ENCODE data around the gene IPO4.

The IPO4 gene

DNA sequence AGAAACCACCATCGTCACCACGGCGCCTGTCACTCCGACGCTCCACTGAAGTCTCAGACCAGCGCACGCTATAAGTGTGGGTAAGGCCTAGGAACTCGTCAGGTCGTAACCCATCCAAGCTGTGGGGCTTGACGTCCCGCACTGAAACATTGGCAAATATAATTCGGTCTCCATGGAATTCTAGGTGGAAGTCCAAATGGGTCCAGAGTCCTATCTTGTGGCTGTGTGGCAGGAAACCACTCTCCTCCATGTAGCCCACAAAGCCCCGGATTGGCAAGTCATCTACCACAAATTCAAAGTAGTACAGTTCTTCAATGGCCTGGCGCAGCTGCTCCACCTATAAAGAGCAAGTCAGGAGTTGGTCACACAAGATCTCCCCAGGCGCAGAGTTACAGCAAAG is 4.3 kb upstream of the IPO4 start:
- DNase-seq, result no peak

DNA sequence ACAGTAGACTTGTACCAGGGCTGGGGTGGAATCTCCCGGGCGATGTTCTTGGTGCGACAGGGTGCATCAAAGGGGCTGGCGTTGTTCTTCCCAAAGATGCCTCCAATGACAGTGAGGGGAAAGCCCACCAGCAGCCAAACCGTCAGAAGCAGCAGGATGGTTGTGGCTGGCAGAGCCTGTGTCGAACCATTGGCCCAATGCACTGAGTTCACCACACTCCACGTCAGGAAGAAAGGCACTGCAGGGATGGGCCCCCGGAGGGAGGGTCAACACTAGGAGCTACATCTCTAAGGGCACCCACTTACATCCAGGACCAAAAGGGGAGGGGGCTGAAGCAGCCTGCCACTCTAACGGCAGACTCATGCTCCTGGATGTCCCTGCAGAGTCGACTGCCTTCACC is 1.8 kb upstream of the IPO4 start:
- DNase-seq, result no peak

DNA sequence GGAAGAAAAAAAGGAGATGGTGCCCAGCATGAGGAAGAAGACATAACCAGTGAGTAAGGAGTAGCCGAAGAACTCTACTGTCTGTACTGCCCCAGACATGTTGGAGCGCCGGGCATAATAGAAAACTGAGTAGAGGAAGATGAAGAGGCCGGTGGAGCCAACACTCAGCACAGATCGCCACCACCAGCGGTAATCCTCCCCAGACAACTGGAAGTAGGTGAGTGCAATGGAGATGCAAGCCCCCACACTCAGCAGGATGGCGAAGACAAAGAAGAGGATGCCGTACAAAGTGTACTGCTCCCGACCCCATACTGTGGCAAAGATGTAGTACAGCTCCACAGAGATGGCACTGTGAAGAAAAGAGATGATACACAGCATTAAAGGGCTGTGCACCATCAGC is 844 bp upstream of the IPO4 start:
- no peak for DNase-seq

DNA sequence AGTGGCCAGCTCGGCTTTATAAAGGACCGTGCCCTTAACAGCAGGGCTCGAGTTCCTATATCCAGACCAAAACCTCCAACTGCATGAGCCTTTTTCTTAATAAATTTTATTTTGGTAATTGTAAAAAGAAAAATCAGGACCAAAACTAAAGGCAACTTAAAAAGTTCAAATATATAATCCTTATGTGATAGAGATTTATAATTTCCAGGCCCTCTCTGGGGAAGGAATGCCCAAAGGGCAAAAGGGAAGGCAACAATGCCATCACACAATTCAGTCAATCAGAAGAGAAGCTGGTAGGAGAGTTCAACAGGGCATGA is 401 bp upstream of the IPO4 start:
- DNase-seq, result no peak

DNA sequence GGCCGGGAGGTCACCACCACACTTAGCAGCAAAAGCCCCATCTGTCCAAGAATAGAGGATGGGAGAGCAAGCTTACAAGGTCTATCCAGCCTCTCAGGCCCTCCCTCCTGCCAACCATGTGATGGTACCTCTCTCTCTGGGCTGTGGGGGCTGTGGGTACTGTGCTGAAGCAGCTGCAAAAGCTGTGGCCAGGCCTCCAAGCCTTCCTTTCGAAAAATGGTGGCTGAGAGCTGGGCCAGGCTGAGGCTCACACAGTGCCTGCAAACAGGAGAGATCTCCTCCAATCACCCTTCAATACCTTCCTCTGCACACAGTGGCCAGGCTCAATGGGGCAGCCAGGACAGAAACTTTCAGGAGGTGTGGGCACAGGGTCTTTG is 1.1 kb downstream of the IPO4 start:
- no peak for DNase-seq

DNA sequence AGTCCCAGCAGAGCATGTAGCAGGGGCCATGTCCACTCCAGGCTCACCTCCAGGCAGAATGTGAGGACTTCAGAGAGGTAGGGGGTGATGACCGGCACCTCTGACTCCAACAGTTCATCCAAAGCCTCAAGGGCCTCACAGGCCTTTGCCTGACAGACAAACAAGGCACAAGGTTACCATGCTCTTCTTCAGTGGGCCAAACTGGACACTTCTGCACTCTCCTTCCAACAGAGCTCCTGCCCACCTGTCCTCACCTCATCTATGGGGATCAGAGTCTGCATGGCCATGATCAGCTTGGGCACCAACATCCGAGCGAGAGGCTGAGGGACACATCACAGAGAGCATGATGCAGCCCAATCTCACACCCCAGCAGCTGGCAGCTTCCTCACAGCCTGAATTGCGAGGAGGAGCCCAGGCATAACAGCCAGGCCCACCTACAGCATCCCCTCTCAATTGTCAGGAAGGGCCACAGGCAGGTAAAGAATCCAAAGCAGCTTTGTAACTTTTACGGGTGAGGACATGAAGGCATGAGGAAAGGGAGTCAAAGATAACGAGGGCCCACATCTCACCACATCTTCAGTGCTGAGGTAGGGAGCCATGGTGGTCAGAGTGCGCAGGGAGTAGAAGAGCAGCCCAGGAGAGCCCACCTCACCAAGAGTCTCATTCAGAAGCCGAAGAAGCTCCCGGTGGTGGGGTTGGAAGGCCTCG is 1.6 kb downstream of the IPO4 start:
- no peak for DNase-seq

DNA sequence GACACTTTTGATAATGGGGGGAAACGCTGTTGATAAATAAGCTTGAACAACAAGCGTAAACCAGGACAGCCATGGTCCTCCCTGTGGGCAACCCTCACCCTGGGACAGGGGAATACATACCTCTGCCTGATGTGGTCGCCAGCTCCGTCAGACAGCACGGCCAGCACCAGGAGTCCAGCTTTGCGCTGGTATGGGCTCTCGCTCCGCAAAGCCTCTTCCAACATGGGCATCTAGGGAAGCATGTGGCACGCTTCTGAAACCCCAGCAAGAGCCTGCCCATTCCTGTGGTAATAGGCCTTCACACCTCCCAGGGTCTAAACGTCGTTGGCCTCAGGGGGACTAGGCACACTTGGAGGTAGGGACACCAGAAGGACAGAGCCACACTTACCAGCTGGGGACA is 2.9 kb downstream of the IPO4 start:
- DNase-seq, result no peak

DNA sequence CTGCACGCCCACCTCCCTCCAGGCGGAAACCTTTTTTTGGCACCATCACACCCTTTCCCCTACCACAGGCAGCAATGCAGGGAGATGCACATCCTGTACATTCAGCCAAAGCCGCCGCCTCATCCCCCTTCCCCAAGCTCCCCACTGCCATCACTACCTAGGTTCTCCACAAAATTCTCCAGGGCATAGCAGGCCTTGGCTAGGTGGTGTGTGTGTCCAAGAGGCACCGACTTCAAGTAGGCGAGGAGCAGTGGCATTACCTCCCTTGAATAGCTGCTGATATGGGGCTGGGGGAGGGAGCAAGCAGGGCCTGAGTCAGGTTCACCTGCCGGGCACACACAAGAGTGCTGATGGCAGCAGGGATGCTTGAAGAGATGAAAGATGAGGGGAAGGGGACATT is 3.6 kb downstream of the IPO4 start:
- DNase-seq, result no peak

DNA sequence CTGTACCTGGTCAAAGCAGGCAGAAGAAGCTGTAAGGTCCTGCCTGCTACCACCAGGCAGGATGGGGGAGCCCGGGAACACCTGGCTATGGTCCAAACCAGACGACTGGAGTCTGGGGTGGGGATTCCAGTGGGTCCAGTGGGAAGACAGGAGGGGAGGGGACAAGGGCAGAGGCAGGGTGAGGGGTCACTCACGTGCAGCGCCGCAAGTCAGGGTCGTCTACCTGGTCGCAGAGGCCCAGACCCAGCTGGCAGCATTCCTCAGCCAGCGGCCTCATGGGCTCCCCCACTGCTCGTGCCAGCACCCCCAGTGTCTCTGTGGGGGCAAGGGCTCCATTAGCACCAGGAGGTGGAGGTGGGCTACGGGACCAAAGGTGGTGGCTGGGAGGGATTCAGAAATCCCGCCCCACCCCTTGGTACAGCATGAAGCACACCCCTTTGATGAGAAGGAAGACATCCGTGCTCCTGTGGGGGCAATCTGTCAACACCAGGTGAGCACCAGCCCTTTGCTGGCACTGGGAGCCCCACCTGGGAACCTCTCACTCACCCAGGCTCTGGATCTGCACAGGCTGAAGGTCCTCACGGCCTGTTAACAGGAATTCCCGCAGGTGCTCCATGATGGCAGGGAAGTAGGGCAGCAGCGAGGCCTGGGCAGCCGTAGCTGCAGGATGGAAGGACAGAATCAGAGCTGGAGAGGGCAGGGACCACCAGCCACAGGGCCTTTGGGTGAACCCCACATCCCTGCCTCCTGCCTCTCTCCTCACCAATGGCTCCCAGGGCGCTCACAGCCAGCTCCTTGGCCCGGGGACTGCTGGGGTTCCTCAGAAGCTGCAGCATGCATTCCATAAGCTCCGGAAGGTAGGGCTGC is 4.3 kb downstream of the IPO4 start:
- DNase-seq, result no peak

DNA sequence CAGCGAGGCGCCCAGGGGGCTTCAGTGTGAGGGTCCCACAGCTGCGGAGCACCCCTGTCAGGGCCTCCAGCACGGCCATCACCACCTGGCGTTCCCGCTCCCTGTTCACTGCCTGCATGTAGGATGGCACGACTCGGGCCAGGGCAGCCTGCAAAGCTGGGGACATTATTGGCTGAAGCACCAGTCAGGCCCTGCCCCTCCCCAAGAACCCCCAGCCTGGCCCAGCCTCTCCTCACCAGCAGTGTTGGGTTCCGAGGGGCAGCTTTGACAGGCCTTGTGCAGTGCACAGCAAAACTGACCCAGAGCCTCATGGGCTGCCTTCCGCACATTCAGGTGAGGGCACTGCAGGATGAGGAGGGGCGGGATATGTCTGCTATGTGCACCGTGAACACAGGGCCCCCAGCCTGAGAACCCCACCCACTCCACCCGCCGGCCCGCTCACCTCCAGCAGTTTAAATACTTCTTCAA is 5.6 kb downstream of the IPO4 start:
- no peak for DNase-seq

DNA sequence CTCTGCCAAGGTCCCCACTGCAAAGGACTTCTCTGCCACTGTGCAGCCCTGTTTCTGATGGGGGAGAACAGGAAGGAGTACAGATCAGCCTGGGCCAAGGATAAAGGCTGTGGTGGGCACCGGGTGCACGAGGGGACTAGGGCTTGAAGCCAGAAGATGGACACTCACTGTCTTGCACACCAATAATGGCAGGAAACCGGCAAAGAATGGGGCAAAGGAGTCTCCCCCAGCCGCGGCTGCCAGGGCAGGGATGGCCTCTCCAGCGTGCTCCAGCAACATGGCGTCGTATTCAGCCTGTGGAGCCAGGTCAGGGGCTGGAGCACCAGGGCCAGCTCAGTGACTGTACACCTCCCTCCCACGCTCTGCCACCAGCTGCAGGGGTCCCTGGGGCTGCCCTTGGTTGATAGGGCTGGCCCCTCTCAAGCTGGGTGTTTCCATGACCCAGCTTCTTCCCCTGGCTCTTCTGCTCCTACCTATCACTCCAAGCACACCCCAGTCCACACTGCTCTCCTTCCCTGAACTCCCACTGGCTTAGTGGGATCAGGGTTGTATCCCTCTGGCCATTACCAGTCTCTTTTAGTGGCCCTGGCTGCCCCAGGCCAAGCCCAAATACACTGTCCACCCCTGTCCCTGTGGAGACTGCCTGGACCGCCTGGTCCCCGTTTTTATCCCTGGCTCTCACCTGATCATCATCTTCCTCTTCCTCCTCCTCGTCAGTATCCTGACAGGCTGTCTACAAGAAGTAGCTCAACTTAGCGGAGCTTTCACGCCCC is 6.3 kb downstream of the IPO4 start:
- no peak for DNase-seq

DNA sequence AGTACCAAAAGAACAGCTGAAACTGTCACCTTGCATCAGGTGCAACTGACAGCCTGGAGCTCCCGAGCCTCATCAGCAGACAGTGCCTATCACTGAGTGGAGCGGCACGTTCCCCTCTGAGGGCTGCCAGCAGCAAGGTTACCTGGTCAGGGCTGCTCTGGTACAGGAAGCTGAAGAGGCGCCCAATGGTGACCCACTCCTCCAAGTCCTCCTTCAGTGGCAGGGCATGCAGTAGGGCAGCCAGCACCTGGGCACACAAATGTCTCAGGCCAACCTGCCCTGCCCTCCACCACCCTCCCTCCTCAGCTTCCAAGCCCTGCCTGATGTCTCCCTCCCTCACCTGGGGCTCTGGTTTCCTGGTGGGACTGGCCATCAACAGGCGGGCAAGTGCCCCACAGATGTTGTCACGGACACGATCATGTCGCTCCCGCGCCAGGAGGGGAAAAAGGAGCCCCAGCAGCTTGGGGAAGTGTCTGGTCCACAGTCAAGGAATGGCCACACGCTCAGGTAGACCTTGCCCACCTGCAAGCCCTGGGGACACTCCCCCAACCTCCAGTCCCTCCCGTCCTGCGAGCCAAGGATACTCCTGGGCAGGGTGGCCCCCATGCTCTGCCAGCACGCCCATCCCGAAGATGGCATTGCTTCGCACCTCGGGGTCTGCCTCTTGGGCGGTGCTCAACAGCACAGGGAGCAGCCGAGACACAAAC is 7.1 kb downstream of the IPO4 start:
- DNase-seq, result no peak

DNA sequence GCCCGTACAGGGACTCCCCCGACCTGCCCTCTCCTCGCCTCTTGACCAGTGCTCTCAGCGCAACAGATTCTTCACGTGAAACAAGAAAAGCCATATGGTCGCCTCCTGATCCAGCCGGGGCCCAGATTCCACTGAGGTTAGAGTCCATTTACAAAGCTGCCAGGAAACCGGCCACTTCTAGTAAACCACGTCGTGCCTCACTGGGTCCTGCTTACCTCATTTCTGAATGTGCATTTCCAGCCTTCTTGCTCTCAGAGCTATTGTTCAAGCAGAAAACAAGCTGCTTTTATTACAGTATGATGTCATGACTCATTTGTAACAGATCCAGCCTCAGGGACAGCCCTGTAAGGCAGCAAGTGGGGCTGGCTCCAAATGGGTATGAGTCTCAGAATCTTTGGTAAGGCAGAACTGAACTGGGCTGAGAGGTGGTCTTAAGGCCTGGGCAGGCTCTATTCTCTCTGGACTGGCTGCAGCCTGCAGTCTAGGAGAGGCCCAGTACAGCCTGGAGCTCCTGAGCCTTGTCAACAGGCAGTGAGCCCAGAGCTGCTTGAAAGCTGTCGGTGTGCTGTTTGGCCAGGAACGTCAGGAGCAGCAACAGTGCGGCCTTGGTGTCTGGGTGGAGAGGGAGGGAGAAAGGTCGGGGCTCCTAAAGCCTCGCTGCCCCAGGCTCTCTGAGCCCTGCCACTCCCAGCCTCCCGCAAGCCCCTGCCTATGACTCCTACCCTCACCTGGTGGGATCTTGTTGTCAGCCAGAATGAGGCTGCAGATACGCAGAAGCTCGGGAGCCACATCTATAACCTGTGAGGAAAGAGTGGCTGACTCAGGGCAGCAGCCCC is 8.4 kb downstream of the IPO4 start:
- no peak for DNase-seq

DNA sequence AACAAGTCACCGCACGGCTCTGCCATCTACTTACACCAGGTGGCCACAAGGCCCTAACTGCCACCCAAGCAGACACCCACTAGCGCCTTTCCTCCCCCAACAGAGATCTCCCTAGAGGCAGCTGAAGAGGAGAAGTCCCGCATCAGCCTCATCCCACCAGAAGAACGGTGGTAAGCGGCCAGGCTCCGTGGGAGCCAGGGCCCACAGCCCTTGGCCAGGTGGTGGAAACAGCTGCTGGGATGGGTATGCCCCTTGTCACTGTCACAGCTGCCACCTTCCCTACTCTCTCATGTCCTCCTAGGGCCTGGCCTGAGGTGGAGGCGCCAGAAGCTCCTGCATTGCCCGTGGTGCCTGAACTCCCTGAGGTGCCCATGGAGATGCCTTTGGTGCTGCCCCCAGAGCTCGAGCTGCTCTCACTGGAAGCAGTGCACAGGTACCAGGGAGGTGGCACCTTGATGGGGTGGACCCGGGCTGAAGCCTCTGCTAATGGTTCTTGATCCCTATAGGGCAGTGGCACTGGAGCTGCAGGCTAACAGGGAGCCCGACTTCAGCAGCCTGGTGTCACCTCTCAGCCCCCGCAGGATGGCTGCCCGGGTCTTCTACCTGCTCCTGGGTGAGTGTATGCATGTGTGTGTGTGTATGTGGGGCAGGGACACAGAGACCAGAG is 9.2 kb downstream of the IPO4 start:
- no peak for DNase-seq

DNA sequence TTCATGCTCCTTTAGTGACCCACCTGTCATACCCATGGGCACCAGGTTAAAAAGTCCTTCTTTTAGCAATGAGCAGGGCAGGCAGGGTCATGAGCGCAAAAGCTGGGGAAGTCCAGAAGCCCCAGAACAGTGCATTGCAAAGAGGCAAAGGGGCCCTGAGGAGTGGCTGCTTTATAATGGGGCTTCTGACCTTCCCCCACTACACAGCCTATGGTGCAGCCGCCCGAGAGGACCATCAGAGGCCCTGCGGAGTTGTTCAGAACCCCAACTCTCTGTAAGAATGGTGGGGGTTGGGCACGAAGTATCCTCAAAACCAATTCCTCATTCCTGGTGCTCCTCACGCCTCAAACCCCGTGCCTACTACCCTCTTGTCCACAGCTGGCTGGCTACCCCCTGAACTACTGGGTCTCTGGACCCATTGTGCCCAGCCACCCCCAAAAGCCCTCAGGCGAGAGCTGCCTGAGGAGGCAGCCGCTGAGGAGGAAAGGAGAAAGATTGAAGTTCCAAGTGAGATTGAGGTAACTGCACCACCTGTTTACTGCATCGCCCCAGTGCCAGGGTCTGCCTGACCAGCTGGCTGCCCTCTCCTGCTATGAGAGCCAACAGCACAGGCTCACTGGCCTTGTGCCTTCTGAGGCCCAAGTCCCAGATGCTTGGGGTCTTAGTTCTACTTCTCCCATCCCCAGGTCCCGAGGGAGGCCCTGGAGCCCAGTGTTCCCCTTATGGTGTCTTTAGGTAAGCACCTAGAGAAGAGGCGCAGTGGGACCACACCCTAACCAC is 10.0 kb downstream of the IPO4 start:
- DNase-seq, result no peak

DNA sequence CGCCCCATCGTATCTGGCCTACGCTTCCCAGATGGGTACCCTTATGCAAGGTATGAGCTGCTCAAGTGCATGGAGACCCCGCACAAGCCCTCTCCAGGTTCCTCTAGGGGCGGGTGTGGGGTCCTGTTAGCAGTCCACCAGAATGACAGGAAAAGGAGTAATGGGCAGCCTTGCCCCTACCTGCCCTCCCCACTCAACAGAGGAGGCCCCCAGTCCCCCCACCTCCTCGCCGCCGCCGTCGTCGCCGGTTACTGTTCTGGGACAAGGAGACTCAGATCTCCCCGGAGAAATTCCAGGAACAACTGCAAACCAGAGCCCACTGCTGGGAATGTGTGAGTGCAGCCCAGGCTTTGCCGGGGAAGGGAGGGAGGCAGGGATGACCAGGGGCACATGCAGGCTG is 10.7 kb downstream of the IPO4 start:
- DNase-seq, result no peak

DNA sequence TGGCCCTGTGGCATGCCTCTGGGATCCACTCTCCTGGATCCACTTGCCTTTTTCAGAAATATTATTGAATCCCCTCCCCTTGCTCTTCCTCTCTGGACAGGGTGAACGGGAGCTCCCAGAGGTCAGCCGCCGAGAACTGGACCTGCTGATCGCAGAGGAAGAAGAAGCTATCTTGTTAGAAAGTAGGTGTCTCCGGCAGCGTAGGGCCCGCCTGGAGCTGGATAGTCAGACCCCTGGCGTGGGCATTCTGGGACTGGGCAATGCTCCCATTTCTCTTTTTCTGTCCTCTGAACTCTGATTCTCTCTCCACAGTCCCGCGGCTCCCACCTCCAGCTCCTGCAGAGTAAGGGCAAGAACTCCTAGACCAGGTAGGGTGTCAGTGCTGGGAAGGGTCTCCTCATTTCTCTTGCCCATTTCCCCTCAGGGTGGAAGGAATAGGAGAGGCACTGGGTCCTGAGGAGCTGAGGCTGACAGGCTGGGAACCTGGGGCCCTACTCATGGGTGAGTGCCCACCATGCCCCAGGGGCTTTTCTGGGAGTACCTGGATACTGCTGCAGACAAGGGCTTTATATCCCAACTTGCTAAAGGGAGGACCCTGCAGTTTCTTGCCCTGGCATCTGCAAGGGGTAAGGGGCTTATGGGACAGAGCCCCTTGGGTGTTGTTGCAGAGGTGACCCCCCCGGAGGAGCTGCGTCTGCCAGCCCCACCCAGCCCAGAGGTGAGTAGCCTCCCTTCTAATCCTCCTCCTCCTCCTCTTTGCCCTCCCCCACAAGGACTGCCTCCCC is 11.4 kb downstream of the IPO4 start:
- no peak for DNase-seq

DNA sequence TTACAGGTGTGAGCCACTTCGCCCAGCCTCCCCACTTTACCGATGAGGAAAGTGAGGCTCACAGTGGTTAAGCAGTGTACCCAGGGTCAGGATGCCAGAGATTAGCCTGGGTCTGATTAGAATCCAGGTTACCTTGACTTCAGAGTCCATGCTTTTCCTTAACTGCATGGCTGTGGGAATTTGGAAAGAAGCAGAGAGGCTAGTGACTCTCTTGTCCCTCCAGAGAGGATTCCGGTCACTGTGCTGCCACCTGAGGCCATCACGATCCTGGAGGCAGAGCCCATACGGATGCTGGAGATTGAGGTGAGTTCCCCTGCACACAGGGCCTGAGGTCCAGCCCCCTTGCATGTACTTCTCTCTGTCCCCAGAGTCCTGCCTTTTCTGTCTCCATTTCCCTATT is 12.0 kb downstream of the IPO4 start:
- no peak for DNase-seq

DNA sequence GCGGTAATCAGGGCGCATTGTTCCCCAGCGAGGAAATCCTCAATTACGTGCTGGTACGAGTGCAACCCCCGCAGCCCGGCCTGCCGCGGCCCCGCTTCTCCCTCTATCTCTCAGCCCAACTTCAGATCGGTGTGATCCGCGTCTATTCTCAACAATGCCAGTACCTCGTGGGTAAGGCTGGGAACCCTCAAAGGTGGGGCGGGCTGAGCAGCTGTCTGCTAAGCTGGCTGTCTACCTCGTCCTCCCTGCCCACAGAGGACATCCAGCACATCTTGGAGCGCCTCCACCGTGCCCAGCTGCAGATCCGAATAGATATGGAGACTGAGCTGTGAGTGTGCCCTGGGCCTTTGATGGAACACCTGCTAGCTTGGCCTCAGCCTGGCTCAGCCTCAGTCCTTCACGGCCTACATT is 15.7 kb downstream of the IPO4 start:
- DNase-seq, result no peak

DNA sequence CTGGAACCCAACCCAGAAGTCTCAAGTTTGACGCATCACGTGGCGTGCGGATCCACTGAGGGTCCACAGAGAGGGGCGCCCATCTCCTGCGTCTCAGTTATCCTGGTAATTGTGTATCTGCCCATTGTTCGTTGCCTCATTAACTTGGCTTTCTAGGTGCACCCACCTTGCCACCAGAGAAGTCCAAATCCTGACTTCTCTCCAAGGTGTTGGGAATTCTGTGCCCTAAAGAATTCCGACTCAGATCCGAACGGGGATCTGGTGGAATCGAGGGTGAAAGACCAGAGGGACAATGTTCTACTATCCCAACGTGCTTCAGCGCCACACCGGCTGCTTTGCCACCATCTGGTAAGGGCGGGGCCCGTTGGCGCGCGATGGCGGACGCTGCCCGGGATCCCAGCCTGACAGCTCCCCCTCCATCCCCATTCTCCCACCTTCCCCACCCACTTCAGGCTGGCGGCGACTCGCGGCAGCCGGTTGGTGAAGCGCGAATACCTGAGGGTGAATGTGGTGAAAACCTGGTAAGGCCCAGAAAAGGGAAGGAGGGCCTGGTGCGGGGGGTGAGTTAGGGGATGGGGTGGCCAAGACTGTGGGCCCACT is 16.3 kb downstream of the IPO4 start:
- DNase-seq, result no peak

Measured in cerebellar nuclear complex (tissue), 1 donor.